ENCODE measurements around the gene OR8G5.

Gene OR8G5

GRCh38 chr11:124209824-124210357 lies 46.3 kb upstream of the OR8G5 start:
- no peaks in the 10 kb centered on the region for H3K36me3 ChIP-seq (ENCODE audit: control insufficient read depth in 2 of 2, insufficient read depth in 1 of 2, low read length in 2 of 2)
- H3K4me3 ChIP-seq (ENCODE audit: low read depth, low read length) = no peak overlapping the region
- ChIA-PET POLR2A (no interaction called here), CTCF (no interaction called here)
- no peak overlapping the region for H3K27ac ChIP-seq (ENCODE audit: extremely low read depth, low read depth, low read length)
- no peaks in the 10 kb centered on the region for H3K4me1 ChIP-seq (ENCODE audit: control insufficient read depth, insufficient read depth, low read length)
- TF ChIP-seq GLI4 (tag by site-specific recombination; IDR thresholded peaks at IDR 0.05) (no peak), GLIS2 (tag by site-specific recombination; IDR thresholded peaks at IDR 0.05) (no peak), ZNF37A (tag by site-specific recombination; IDR thresholded peaks at IDR 0.05) (no peak), ZNF645 (tag by site-specific recombination; IDR thresholded peaks at IDR 0.05) (no peak), PATZ1 (tag by site-specific recombination; IDR thresholded peaks at IDR 0.05) (no peak), ZNF132 (tag by site-specific recombination; IDR thresholded peaks at IDR 0.05; ENCODE audit: borderline replicate concordance) (no peak), MEIS1 (CRISPR knock-in tag; IDR thresholded peaks at IDR 0.05; ENCODE audit: borderline replicate concordance) (no peak), PRDM1 (tag by site-specific recombination; IDR thresholded peaks at IDR 0.05) (no peak), ZFHX2 (tag by site-specific recombination; conservative IDR thresholded peaks at IDR 0.05) (no peak), ZNF76 (tag by site-specific recombination; IDR thresholded peaks at IDR 0.05; ENCODE audit: borderline replicate concordance, low read depth) (no peak), PRDM4 (tag by site-specific recombination; IDR thresholded peaks at IDR 0.05) (no peak), ZFP3 (tag by site-specific recombination; IDR thresholded peaks at IDR 0.05; ENCODE audit: low read depth) (no peak), TRIM28 (IDR thresholded peaks at IDR 0.05; ENCODE audit: borderline replicate concordance, low read length) (no peak), ZNF776 (tag by site-specific recombination; IDR thresholded peaks at IDR 0.05; ENCODE audit: borderline replicate concordance) (no peak), ZNF704 (tag by site-specific recombination; IDR thresholded peaks at IDR 0.05) (no peak), ZNF514 (tag by site-specific recombination; IDR thresholded peaks at IDR 0.05) (no peak), ZBTB26 (tag by site-specific recombination; optimal IDR thresholded peaks at IDR 0.05) (no peak), ZNF544 (tag by site-specific recombination; IDR thresholded peaks at IDR 0.05) (no peak), ZNF202 (tag by site-specific recombination; IDR thresholded peaks at IDR 0.05; ENCODE audit: borderline replicate concordance) (no peak), ZNF121 (tag by site-specific recombination; IDR thresholded peaks at IDR 0.05) (no peak)
- H3K9me3 ChIP-seq (ENCODE audit: control insufficient read depth, insufficient read depth, low read depth, low read length) = no peaks in the 10 kb centered on the region

Measured in HEK293 (cell line).